WTC11 (cell line): ENCODE results near the gene PLEKHA5.

Experiments used
- CTCF ChIP-seq: fragments of 200-600 bp; IDR thresholded peaks from 2 replicates; pipeline ENCODE4 v1.8.0; 2022; ENCODE audit warnings: antibody characterized with exemption
- ETV6 ChIP-seq: sonication (generic); formaldehyde crosslinking; IDR thresholded peaks from 2 replicates; pipeline ENCODE4 v1.8.1; 2022; ENCODE audit warnings: mild to moderate bottlenecking, missing genetic modification reagents
- FOXJ3 ChIP-seq: sonication (generic); formaldehyde crosslinking; IDR thresholded peaks from 2 replicates; pipeline ENCODE4 v1.9.0; 2021; ENCODE audit warnings: missing genetic modification reagents, mild to moderate bottlenecking, borderline replicate concordance
- FOXK1 ChIP-seq: sonication (generic); formaldehyde crosslinking; IDR thresholded peaks from 2 replicates; pipeline ENCODE4 v1.8.0; 2022; ENCODE audit warnings: mild to moderate bottlenecking, moderate library complexity, missing genetic modification reagents
- FOXP1 ChIP-seq: sonication (generic); formaldehyde crosslinking; IDR thresholded peaks from 2 replicates; pipeline ENCODE4 v1.8.0; 2022; ENCODE audit warnings: missing genetic modification reagents, mild to moderate bottlenecking, moderate library complexity, borderline replicate concordance
- HMGXB4 ChIP-seq: sonication (generic); formaldehyde crosslinking; IDR thresholded peaks from 2 replicates; pipeline ENCODE4 v1.8.1; 2023; ENCODE audit warnings: mild to moderate bottlenecking, moderate library complexity, missing genetic modification reagents
- JUN ChIP-seq: sonication (generic); formaldehyde crosslinking; IDR thresholded peaks from 2 replicates; pipeline ENCODE4 v1.8.0; 2023; ENCODE audit warnings: mild to moderate bottlenecking, missing genetic modification reagents
- NR2C2 ChIP-seq: sonication (generic); formaldehyde crosslinking; IDR thresholded peaks from 2 replicates; pipeline ENCODE4 v1.8.0; 2022; ENCODE audit warnings: mild to moderate bottlenecking, missing genetic modification reagents
- TP53 ChIP-seq: sonication (generic); formaldehyde crosslinking; IDR thresholded peaks from 2 replicates; pipeline ENCODE4 v1.8.1; 2023; ENCODE audit warnings: mild to moderate bottlenecking, missing genetic modification reagents
- ZNF219 ChIP-seq: sonication (generic); formaldehyde crosslinking; IDR thresholded peaks from 2 replicates; pipeline ENCODE4 v1.8.0; 2023; ENCODE audit warnings: missing genetic modification reagents, mild to moderate bottlenecking, borderline replicate concordance
- TF ChIP-seq, protein P1 (sequence below): sonication (generic); formaldehyde crosslinking; conservative IDR thresholded peaks from 2 replicates; pipeline ENCODE4 v1.8.1; 2023; ENCODE audit warnings: mild to moderate bottlenecking, low read depth, missing genetic modification reagents, moderate library complexity
- TF ChIP-seq, protein P2 (sequence below): sonication (generic); formaldehyde crosslinking; IDR thresholded peaks from 2 replicates; pipeline ENCODE4 v1.8.0; 2022; ENCODE audit warnings: mild to moderate bottlenecking, missing genetic modification reagents

DNA sequence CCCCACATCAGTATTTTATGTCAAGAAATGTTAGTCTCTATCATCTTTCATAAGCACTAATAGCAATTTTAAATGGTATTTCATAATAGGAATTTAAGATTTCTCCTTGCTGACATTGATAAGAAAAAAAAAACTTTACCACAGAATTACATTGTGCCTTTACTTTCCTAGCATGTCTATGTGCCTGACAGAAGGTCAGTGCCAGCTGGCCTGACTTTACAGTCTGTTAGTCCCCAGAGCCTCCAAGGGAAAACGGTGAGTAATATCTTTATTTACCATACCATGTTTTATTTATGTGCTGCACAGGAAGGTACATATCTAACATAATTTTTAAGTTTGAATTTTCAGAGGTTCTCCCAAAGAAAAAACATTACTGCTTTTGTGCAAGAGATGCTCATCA lies 157.8 kb downstream of the PLEKHA5 start:
- TF ChIP-seq HMGXB4 (CRISPR knock-in tag) (no peak), CTCF (no peak), TP53 (CRISPR knock-in tag) (no peak), FOXK1 (CRISPR knock-in tag) (no peak), FOXJ3 (CRISPR knock-in tag) (no peak), ZNF219 (CRISPR knock-in tag) (no peak), NR2C2 (no peak), ETV6 (CRISPR knock-in tag) (no peak), FOXP1 (CRISPR knock-in tag) (no peak), JUN (no peak)
- TF ChIP-seq, protein P1, sequence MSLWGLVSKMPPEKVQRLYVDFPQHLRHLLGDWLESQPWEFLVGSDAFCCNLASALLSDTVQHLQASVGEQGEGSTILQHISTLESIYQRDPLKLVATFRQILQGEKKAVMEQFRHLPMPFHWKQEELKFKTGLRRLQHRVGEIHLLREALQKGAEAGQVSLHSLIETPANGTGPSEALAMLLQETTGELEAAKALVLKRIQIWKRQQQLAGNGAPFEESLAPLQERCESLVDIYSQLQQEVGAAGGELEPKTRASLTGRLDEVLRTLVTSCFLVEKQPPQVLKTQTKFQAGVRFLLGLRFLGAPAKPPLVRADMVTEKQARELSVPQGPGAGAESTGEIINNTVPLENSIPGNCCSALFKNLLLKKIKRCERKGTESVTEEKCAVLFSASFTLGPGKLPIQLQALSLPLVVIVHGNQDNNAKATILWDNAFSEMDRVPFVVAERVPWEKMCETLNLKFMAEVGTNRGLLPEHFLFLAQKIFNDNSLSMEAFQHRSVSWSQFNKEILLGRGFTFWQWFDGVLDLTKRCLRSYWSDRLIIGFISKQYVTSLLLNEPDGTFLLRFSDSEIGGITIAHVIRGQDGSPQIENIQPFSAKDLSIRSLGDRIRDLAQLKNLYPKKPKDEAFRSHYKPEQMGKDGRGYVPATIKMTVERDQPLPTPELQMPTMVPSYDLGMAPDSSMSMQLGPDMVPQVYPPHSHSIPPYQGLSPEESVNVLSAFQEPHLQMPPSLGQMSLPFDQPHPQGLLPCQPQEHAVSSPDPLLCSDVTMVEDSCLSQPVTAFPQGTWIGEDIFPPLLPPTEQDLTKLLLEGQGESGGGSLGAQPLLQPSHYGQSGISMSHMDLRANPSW: no peak
- TF ChIP-seq, protein P2, sequence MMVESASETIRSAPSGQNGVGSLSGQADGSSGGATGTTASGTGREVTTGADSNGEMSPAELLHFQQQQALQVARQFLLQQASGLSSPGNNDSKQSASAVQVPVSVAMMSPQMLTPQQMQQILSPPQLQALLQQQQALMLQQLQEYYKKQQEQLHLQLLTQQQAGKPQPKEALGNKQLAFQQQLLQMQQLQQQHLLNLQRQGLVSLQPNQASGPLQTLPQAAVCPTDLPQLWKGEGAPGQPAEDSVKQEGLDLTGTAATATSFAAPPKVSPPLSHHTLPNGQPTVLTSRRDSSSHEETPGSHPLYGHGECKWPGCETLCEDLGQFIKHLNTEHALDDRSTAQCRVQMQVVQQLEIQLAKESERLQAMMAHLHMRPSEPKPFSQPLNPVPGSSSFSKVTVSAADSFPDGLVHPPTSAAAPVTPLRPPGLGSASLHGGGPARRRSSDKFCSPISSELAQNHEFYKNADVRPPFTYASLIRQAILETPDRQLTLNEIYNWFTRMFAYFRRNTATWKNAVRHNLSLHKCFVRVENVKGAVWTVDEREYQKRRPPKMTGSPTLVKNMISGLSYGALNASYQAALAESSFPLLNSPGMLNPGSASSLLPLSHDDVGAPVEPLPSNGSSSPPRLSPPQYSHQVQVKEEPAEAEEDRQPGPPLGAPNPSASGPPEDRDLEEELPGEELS (CRISPR knock-in tag): no peak
